Heart left ventricle (tissue), 13 donors: ENCODE data around the gene SH3RF2.

Experiments used
- POLR2A ChIP-seq, 2 donors: fragments of 450-650 bp; IDR thresholded peaks; one replicate each; pipeline ENCODE4 v1.6.1; 2017; ENCODE audit warnings: antibody characterized with exemption in 2 of 2, mild to moderate bottlenecking in 2 of 2, moderate library complexity in 2 of 2
- TF ChIP-seq, protein P1 (sequence below), 12 donors: fragments of 200-600 bp; sonication (generic) in 4 of 12; IDR thresholded peaks; one replicate each; pipeline versions ENCODE4 v1.5.0 to v1.8.0; 2018 to 2022; ENCODE audit warnings: antibody characterized with exemption in 12 of 12, mild to moderate bottlenecking in 5 of 12
- donor health status: ischemic (EF 13 %, LVEDD 7.1; RV severe dilation, severe dysfunction).
- donor health status: DM: no; HTN: yes; CAD: no.
- donor health status: DM: no; HTN: no; CAD: no.
- donor health status: ischemic (EF 25% LVEDD 6.9; RV normal size, moderate dysfunction).
- donor health status: ischemic (EF 25% LVEDD 5.7; RV mildly dilated, moderate dysfunction).
- donor health status: ischemic (EF 35%, LVEDD 5.7; RV mildly dilated, moderate dysfunction).
- donor health status: nonischemic (EF 11% LVEDD 7.7; RV severe dilation, severe dysfunction).
- donor health status: DM: yes; HTN: yes; CAD: no.
- donor health status: PGD.
- donor health status: ischemic (EF 29% LVEDD 5.4; RV normal size, mild dysfunction).
- donor health status: nonischemic (EF 23%, LVEDD 6.1; RV moderate dilation, normal function).

DNA sequence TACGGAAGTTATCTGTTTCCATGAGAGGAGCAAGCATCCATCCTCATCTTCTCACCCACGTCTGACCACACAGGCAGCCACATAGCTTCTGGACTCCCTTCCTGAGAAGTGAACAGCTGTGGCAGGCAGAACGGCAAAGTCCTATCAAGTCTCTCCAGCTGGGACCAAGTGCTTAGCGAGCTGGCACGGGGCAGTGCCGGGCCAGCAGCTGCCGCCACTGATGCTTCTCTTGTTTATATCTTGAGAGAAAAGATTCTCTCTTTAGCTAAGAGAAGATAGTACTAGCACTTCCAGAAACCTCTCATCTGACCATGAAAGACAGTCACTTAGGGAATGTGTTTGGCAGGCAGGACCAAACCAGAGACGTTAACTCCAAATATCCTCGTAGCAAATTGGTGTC, 131.8 kb downstream of the SH3RF2 start:
- TF ChIP-seq, protein P1, sequence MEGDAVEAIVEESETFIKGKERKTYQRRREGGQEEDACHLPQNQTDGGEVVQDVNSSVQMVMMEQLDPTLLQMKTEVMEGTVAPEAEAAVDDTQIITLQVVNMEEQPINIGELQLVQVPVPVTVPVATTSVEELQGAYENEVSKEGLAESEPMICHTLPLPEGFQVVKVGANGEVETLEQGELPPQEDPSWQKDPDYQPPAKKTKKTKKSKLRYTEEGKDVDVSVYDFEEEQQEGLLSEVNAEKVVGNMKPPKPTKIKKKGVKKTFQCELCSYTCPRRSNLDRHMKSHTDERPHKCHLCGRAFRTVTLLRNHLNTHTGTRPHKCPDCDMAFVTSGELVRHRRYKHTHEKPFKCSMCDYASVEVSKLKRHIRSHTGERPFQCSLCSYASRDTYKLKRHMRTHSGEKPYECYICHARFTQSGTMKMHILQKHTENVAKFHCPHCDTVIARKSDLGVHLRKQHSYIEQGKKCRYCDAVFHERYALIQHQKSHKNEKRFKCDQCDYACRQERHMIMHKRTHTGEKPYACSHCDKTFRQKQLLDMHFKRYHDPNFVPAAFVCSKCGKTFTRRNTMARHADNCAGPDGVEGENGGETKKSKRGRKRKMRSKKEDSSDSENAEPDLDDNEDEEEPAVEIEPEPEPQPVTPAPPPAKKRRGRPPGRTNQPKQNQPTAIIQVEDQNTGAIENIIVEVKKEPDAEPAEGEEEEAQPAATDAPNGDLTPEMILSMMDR (IDR thresholded peaks at IDR 0.05): no peak
- no peak for TF ChIP-seq POLR2A (IDR thresholded peaks at IDR 0.05)
